ENCODE results near the gene SF3B5.

Gene SF3B5

DNA sequence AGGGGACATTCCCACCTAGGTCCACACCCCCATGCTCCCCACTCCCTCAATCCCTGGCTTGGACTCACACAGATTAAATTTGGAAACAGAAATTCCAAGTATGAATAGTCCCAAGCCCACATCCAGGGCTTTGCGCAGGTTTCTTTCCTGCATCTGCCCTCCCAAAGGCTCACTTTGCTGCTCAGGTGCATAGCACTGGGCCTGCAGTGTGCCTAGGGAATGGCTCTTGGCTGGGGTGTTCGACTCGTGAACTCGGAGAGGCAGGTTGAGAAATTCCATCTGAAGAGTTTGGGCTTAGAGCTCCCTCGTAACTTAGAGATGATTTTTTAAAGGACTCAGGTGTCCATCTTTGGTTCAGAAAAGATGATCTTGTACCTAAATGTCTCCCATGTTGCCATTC is 14.8 kb upstream of the SF3B5 start:
- Histone ChIP-seq H3K4me1 (ENCODE audit: control extremely low read depth in 1 of 4, control insufficient read depth in 4 of 4, insufficient read depth in 4 of 4, low read length in 3 of 4) (no peaks in the 10 kb centered on the region), H3K27ac (ENCODE audit: insufficient read depth in 1 of 2, low read depth in 1 of 2, low read length in 2 of 2, poor library complexity in 1 of 2, severe bottlenecking in 2 of 2) (no peak overlapping the region), H3K9me3 (ENCODE audit: control extremely low read depth in 1 of 5, control insufficient read depth in 4 of 5, insufficient read depth in 2 of 5, low read depth in 1 of 5, low read length in 4 of 5) (no peaks in the 10 kb centered on the region), H3K27me3 (replicated peaks in 2 of 5; ENCODE audit: control insufficient read depth in 4 of 5, insufficient read depth in 5 of 5, low read length in 4 of 5) (no peaks in the 10 kb centered on the region), H3K36me3 (ENCODE audit: control insufficient read depth in 4 of 4, insufficient read depth in 4 of 4, low read length in 3 of 4) (no peaks in the 10 kb centered on the region), H3K4me3 (ENCODE audit: control insufficient read depth in 1 of 7, extremely low read depth in 1 of 7, insufficient read depth in 4 of 7, low read depth in 2 of 7, low read length in 6 of 7) (no peak overlapping the region)
- WGBS (ENCODE audit: insufficient coverage), result 89% methylated on average over 5 of the region's 5 CpGs
- POLR2A ChIA-PET, result no interaction called here
- CTCF ChIA-PET, result interaction anchor here (1.3 kb wide), 1 partner anchor 77 kb away, joined by 3 read pairs; no protein-coding TSS in a partner anchor
- no peak for DNase-seq

DNA sequence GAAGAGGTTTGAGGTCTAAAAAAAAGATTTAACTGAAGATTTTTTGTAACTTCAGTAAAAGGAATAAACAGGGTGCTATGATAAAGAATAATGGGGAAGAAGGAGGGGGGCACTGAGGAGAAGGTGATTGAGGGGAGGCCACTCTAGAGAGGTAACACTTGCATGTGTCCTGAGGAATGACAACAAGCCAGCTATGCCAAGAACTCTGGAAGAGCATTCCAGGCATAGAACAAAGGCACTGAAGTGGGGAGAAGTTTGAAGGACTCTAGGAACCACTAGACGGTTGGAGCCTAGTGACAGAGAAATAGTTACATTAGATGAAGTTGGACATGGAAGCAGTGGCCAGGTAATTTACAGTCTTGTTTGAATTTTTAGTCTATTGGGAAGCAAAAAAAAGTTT is 10.8 kb upstream of the SF3B5 start:
- H3K9me3 ChIP-seq (ENCODE audit: control extremely low read depth in 1 of 5, control insufficient read depth in 4 of 5, insufficient read depth in 2 of 5, low read depth in 1 of 5, low read length in 4 of 5), result no peaks in the 10 kb centered on the region
- H3K4me1 ChIP-seq (ENCODE audit: control extremely low read depth in 1 of 4, control insufficient read depth in 4 of 4, insufficient read depth in 4 of 4, low read length in 3 of 4), result no peaks in the 10 kb centered on the region
- ChIA-PET POLR2A (no interaction called here), CTCF (interaction anchor here (1.0 to 1.8 kb wide), 6 partner anchors 17 to 375 kb away, joined by 3 to 9 read pairs (median 4); partner anchors contain the start of gene STX11)
- no peak overlapping the region for H3K27ac ChIP-seq (ENCODE audit: insufficient read depth in 1 of 2, low read depth in 1 of 2, low read length in 2 of 2, poor library complexity in 1 of 2, severe bottlenecking in 2 of 2)
- 100% methylated on average over 1 of the region's 1 CpG for WGBS (ENCODE audit: insufficient coverage)
- no peaks in the 10 kb centered on the region for H3K27me3 ChIP-seq (replicated peaks in 2 of 5; ENCODE audit: control insufficient read depth in 4 of 5, insufficient read depth in 5 of 5, low read length in 4 of 5)
- no peak for DNase-seq
- no peak overlapping the region for H3K4me3 ChIP-seq (ENCODE audit: control insufficient read depth in 1 of 7, extremely low read depth in 1 of 7, insufficient read depth in 4 of 7, low read depth in 2 of 7, low read length in 6 of 7)
- H3K36me3 ChIP-seq (ENCODE audit: control insufficient read depth in 4 of 4, insufficient read depth in 4 of 4, low read length in 3 of 4), result no peaks in the 10 kb centered on the region

DNA sequence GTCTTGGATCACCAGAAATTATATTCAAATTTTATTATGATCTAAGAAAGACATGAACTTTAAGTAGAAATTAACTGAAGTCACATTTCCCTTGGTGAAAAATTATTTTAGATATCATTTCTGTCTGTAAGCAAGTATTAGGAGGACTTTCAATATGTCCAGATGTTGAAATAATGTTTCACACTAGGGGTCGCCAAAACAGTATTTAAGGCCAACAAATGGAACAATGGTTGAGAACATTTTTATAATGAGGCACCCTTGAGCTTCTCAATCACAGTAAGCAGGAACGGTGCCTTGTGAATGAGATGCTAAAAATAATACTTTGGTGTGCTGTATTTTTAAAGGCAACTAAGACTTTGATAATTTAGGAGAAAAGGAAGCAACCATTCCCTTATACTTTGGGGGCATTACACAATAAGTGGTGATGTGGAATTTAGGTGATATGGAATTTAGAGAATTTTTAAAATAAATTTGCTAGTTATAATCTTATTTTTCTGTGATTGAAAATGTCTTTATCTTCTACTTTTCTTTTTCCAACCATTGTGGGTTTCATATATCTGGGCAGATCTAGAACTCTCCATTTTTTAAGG is 9.6 kb upstream of the SF3B5 start:
- DNase-seq, result peak; percentile 81 to 91 (median 87)
- WGBS (ENCODE audit: insufficient coverage), result 0% methylated on average over 1 of the region's 2 CpGs
- no peaks in the 10 kb centered on the region for H3K27me3 ChIP-seq (replicated peaks in 2 of 5; ENCODE audit: control insufficient read depth in 4 of 5, insufficient read depth in 5 of 5, low read length in 4 of 5)
- ChIA-PET CTCF (interaction anchor here (0.7 to 1.5 kb wide), 7 partner anchors 9 to 380 kb away, joined by 3 to 7 read pairs (median 3); no protein-coding TSS in a partner anchor), POLR2A (no interaction called here)
- no peak overlapping the region for H3K4me3 ChIP-seq (ENCODE audit: control insufficient read depth in 1 of 7, extremely low read depth in 1 of 7, insufficient read depth in 4 of 7, low read depth in 2 of 7, low read length in 6 of 7)
- no peaks in the 10 kb centered on the region for H3K9me3 ChIP-seq (ENCODE audit: control extremely low read depth in 1 of 5, control insufficient read depth in 4 of 5, insufficient read depth in 2 of 5, low read depth in 1 of 5, low read length in 4 of 5)
- H3K27ac ChIP-seq (ENCODE audit: insufficient read depth in 1 of 2, low read depth in 1 of 2, low read length in 2 of 2, poor library complexity in 1 of 2, severe bottlenecking in 2 of 2), result no peak overlapping the region
- H3K36me3 ChIP-seq (ENCODE audit: control insufficient read depth in 4 of 4, insufficient read depth in 4 of 4, low read length in 3 of 4), result no peaks in the 10 kb centered on the region
- no peaks in the 10 kb centered on the region for H3K4me1 ChIP-seq (ENCODE audit: control extremely low read depth in 1 of 4, control insufficient read depth in 4 of 4, insufficient read depth in 4 of 4, low read length in 3 of 4)

DNA sequence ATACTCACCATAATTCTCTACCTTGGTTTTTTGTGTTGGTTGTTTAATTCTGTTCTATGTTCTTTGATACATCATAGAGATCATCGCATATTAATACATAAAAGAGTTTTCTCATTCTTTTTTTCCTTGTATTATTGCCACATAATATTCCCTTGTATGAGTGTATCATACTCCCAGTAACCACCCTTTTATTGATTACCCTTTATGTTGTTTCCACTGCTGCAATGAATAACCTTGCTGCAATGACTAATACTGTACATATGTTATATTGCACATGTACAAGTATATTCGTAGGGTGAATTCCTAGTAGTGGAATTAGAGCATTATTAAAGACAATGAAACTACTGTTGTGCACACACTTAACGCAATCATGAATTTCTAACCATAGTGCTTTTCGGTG is 9.1 kb upstream of the SF3B5 start:
- Histone ChIP-seq H3K27me3 (replicated peaks in 2 of 5; ENCODE audit: control insufficient read depth in 4 of 5, insufficient read depth in 5 of 5, low read length in 4 of 5) (no peaks in the 10 kb centered on the region), H3K27ac (ENCODE audit: insufficient read depth in 1 of 2, low read depth in 1 of 2, low read length in 2 of 2, poor library complexity in 1 of 2, severe bottlenecking in 2 of 2) (no peak overlapping the region), H3K9me3 (ENCODE audit: control extremely low read depth in 1 of 5, control insufficient read depth in 4 of 5, insufficient read depth in 2 of 5, low read depth in 1 of 5, low read length in 4 of 5) (no peaks in the 10 kb centered on the region), H3K4me3 (ENCODE audit: control insufficient read depth in 1 of 7, extremely low read depth in 1 of 7, insufficient read depth in 4 of 7, low read depth in 2 of 7, low read length in 6 of 7) (no peak overlapping the region), H3K36me3 (ENCODE audit: control insufficient read depth in 4 of 4, insufficient read depth in 4 of 4, low read length in 3 of 4) (no peaks in the 10 kb centered on the region), H3K4me1 (ENCODE audit: control extremely low read depth in 1 of 4, control insufficient read depth in 4 of 4, insufficient read depth in 4 of 4, low read length in 3 of 4) (no peaks in the 10 kb centered on the region)
- no peak for DNase-seq
- no CpG with 5 or more reads among the region's 4 CpGs for WGBS (ENCODE audit: insufficient coverage)
- ChIA-PET CTCF (interaction anchor here (0.8 to 1.5 kb wide), 4 partner anchors 10 to 130 kb away, joined by 3 to 7 read pairs (median 4); no protein-coding TSS in a partner anchor), POLR2A (no interaction called here)

DNA sequence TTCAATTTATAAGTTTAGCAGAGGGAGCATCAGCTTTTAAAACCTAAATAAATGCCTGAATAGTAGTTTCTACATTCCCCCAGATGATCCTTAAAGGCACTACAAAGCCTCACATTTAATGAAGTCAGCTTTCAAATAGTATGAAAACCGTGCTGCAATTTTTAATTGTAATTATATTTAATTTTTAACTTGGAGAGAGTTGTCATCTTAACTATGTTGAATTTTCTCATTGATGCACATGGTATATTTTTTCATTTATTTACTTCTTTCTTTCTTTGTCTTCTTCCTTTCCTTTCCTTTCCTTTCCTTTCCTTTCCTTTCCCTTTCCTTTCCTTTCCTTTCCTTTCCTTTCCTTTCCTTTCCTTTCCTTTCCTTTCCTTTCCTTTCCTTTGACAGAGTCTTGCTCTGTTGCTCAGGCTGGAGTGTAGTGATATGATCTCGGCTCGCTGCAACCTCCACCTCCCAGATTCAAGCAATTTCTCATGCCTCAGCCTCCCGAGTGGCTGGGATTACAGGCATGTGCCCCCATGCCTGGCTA is 7.7 kb upstream of the SF3B5 start:
- ChIA-PET POLR2A (no interaction called here), CTCF (interaction anchor here (0.9 to 1.4 kb wide), 5 partner anchors 47 to 378 kb away, joined by 3 to 5 read pairs (median 3); partner anchors contain the start of gene STX11)
- Histone ChIP-seq H3K4me3 (ENCODE audit: control insufficient read depth in 1 of 7, extremely low read depth in 1 of 7, insufficient read depth in 4 of 7, low read depth in 2 of 7, low read length in 6 of 7) (no peak overlapping the region), H3K27me3 (replicated peaks in 2 of 5; ENCODE audit: control insufficient read depth in 4 of 5, insufficient read depth in 5 of 5, low read length in 4 of 5) (no peaks in the 10 kb centered on the region), H3K4me1 (ENCODE audit: control extremely low read depth in 1 of 4, control insufficient read depth in 4 of 4, insufficient read depth in 4 of 4, low read length in 3 of 4) (no peaks in the 10 kb centered on the region), H3K27ac (ENCODE audit: insufficient read depth in 1 of 2, low read depth in 1 of 2, low read length in 2 of 2, poor library complexity in 1 of 2, severe bottlenecking in 2 of 2) (no peak overlapping the region), H3K36me3 (ENCODE audit: control insufficient read depth in 4 of 4, insufficient read depth in 4 of 4, low read length in 3 of 4) (no peaks in the 10 kb centered on the region), H3K9me3 (ENCODE audit: control extremely low read depth in 1 of 5, control insufficient read depth in 4 of 5, insufficient read depth in 2 of 5, low read depth in 1 of 5, low read length in 4 of 5) (no peaks in the 10 kb centered on the region)
- no peak for DNase-seq
- WGBS (ENCODE audit: insufficient coverage), result 93% methylated on average over 2 of the region's 4 CpGs

DNA sequence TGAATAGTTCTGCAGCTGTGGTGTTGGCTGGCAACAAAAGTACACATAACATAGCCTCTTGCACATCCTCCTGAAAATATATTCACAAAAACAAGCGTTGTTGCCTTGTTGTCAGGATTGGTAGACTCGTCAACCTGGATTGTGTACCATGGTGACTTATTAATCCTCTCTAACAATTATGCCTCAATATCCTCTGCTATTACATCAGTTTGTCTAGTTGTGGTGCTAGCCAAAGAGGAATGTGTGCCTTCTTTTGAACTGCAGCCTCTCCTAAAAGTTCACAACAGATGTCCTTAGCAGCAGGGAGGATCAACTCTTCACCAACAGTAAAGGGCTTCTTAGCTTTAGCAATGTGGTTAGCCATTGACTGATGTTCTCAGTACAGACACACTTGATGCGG is 3.6 kb upstream of the SF3B5 start:
- H3K4me3 ChIP-seq (ENCODE audit: control insufficient read depth in 1 of 7, extremely low read depth in 1 of 7, insufficient read depth in 4 of 7, low read depth in 2 of 7, low read length in 6 of 7), result no peak overlapping the region
- H3K27me3 ChIP-seq (replicated peaks in 2 of 5; ENCODE audit: control insufficient read depth in 4 of 5, insufficient read depth in 5 of 5, low read length in 4 of 5), result no peaks in the 10 kb centered on the region
- no peaks in the 10 kb centered on the region for H3K9me3 ChIP-seq (ENCODE audit: control extremely low read depth in 1 of 5, control insufficient read depth in 4 of 5, insufficient read depth in 2 of 5, low read depth in 1 of 5, low read length in 4 of 5)
- 100% methylated on average over 3 of the region's 3 CpGs for WGBS (ENCODE audit: insufficient coverage)
- H3K36me3 ChIP-seq (ENCODE audit: control insufficient read depth in 4 of 4, insufficient read depth in 4 of 4, low read length in 3 of 4), result no peaks in the 10 kb centered on the region
- ChIA-PET POLR2A (interaction anchor here (0.7 kb wide), 1 partner anchor 185 kb away, joined by 3 read pairs; no protein-coding TSS in a partner anchor), CTCF (interaction anchor here (0.8 to 2.0 kb wide), 4 partner anchors 9 to 128 kb away, joined by 3 to 11 read pairs (median 6); no protein-coding TSS in a partner anchor)
- peaks cover 10 to 16% (median 14%) of the 10 kb centered on the region in 4 experiments for H3K4me1 ChIP-seq (ENCODE audit: control extremely low read depth in 1 of 4, control insufficient read depth in 4 of 4, insufficient read depth in 4 of 4, low read length in 3 of 4)
- DNase-seq, result no peak
- no peak overlapping the region for H3K27ac ChIP-seq (ENCODE audit: insufficient read depth in 1 of 2, low read depth in 1 of 2, low read length in 2 of 2, poor library complexity in 1 of 2, severe bottlenecking in 2 of 2)

DNA sequence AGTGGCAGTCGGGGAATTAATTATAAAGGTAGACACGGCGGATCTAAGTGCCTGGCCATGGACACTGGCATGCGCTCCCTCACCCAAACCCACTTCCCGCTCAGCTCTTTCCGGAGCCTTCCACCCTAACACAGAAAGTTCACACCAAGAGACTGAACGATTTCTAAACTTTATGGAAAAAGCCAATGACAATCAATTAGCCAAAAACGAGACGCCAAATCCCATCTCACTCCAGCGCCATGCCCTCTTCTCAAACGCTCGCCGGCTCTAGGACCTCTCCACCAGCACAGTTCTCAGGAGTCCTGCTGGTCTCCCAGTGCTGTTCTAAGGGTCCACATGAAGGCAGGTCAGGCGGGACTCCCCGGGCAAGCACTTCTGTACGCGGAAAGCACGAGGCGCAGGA is 641 bp downstream of the SF3B5 start:
- Histone ChIP-seq H3K9me3 (ENCODE audit: control extremely low read depth in 1 of 5, control insufficient read depth in 4 of 5, insufficient read depth in 2 of 5, low read depth in 1 of 5, low read length in 4 of 5) (no peaks in the 10 kb centered on the region), H3K27me3 (replicated peaks in 2 of 5; ENCODE audit: control insufficient read depth in 4 of 5, insufficient read depth in 5 of 5, low read length in 4 of 5) (no peaks in the 10 kb centered on the region), H3K36me3 (ENCODE audit: control insufficient read depth in 4 of 4, insufficient read depth in 4 of 4, low read length in 3 of 4) (peaks cover 0 to 4% (median 1%) of the 10 kb centered on the region in 4 experiments), H3K27ac (ENCODE audit: insufficient read depth in 1 of 2, low read depth in 1 of 2, low read length in 2 of 2, poor library complexity in 1 of 2, severe bottlenecking in 2 of 2) (peak overlapping the region; percentile 95 to 96), H3K4me1 (ENCODE audit: control extremely low read depth in 1 of 4, control insufficient read depth in 4 of 4, insufficient read depth in 4 of 4, low read length in 3 of 4) (peaks cover 11 to 22% (median 19%) of the 10 kb centered on the region in 4 experiments), H3K4me3 (ENCODE audit: control insufficient read depth in 1 of 7, extremely low read depth in 1 of 7, insufficient read depth in 4 of 7, low read depth in 2 of 7, low read length in 6 of 7) (peak overlapping the region; percentile 91 to 100 (median 98))
- DNase-seq, result peak in 1 of 3 donors; percentile 9
- POLR2A ChIA-PET, result interaction anchor here (0.5 to 1.4 kb wide), 3 partner anchors 13 to 31 kb away, joined by 3 read pairs; no protein-coding TSS in a partner anchor
- 2% methylated on average over 14 of the region's 19 CpGs for WGBS (ENCODE audit: insufficient coverage)
- CTCF ChIA-PET, result interaction anchor here (1.6 kb wide), 1 partner anchor 387 kb away, joined by 4 read pairs; no protein-coding TSS in a partner anchor
